HepG2 (cell line): ENCODE results near the gene TRIM2.

Experiments used
- ATF2 ChIP-seq: sonication (generic); formaldehyde crosslinking; IDR thresholded peaks from 2 replicates; pipeline ENCODE4 v1.4.0; 2020; ENCODE audit warnings: missing genetic modification reagents
- MZF1 ChIP-seq: sonication (generic); formaldehyde crosslinking; IDR thresholded peaks from 2 replicates; pipeline ENCODE4 v1.8.1; 2023; ENCODE audit warnings: mild to moderate bottlenecking, missing genetic modification reagents, borderline replicate concordance
- SAFB2 ChIP-seq: sonication (generic); formaldehyde crosslinking; IDR thresholded peaks from 2 replicates; pipeline ENCODE4 v1.5.1; 2020; ENCODE audit warnings: missing genetic modification reagents, low read depth, mild to moderate bottlenecking, borderline replicate concordance
- SMAD3 ChIP-seq: sonication (generic); formaldehyde crosslinking; IDR thresholded peaks from 2 replicates; pipeline ENCODE4 v1.4.0; 2020; ENCODE audit warnings: missing genetic modification reagents

DNA sequence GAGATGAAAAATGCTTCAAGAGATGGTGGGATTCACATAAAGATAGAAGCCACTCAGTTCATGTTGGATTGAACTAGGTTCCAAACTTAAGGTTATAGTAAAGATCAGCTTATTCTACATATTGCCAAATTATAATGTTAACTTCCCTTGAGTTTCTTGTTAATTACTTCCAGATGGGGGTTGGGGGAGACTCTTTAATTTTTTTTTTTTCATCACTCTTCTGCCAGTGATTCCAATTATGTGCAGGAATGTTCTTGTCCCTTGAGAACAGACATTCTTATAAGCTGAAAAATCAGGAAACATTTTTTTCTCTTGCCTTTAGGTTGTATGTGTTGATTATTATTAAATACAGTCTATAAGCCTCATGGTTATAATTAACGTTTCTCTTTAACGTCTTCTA, 170.2 kb downstream of the TRIM2 start:
- TF ChIP-seq ATF2 (CRISPR knock-in tag), result no peak
- TF ChIP-seq MZF1 (CRISPR knock-in tag), result no peak
- no peak for TF ChIP-seq SAFB2 (CRISPR knock-in tag)
- no peak for TF ChIP-seq SMAD3
